Hematopoietic multipotent progenitor cell treated with erythropoietin and hydrocortisone succinate and interleukin-3 and kit ligand, for 4 days (in vitro differentiated cells): ENCODE measurements around the gene ACACA.

Experiments
- DNase-seq: peaks from one replicate; pipeline ENCODE4 v3.0.0-alpha.2; 2015

ACACA gene

DNA sequence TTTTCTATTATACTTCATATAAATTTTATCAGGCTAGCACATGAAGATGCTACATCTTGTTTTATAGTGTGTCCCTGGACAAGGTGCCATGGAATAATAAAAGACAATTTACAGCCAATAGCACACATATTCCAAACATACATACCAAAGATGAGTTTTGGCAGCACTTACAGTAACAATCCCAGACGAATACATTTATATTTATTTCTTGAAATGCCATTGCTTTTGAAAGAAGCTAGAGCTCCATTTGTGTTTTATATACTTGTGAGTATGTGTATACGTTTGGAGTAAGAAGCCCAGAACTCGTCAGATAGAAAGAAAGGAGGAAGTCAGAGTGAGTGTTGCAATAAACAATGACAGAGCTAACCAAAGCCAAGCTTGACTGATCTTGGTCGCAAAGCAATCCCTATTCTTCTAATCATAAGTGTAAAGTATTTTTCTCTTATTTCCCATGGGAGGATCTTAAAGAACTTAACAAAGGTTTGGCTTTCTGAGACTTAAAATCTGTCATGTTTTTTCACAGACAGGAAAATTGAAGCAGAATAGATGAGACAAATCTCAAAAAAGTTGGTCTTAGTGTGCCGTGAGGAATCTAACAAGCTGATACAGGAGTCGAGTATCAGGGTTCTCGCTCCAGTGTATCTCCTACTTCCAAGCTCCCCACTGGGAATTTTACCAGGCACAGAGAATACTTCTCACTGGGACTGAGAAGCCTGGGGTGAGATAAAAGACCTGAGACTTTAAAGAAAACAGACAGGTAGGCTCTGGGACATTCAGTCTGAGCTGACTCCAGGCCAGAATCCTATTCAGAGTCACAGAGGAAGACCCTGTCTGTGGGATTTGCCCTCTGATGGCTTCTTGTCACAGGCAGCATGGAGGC, 282.5 kb downstream of the ACACA start:
- peak; percentile 76 for DNase-seq

DNA sequence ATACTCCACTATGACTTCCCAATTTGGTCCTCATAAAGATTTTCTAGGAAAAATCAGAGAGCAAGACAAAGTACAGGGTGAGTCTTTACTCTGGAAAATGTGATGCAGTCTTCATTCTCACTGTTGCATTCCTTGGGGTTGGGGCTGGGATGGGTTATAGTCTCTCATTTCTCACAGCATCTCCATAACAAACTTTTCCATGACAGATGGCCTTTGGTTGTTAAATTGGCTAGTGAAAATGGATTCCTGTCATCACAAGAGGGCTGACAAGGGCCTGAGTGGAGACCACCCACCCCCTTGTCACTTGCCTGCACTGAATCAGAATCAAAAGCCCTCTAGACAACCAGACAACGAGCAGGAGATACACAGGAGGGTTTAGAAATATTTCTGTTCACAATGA, 283.2 kb downstream of the ACACA start:
- DNase-seq = no peak

DNA sequence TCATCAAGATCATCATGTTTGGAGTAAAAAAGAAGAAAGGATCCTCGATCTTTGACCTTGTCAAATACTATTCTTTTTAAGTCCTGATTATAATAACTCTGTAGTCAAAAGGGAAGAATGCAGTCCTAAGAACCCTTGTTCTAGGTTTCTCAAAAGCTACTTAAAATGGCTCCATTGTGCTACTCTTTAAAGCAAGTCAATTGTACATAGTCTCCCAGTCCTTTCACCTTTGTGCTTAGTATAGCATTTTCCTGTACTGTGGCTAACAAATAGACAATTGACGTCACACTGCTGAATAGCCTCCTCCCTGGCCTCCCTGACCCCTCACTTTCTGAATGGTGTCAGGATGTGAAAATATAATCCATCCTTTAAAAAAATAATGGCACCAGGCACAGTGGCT, 285.0 kb downstream of the ACACA start:
- DNase-seq = no peak

DNA sequence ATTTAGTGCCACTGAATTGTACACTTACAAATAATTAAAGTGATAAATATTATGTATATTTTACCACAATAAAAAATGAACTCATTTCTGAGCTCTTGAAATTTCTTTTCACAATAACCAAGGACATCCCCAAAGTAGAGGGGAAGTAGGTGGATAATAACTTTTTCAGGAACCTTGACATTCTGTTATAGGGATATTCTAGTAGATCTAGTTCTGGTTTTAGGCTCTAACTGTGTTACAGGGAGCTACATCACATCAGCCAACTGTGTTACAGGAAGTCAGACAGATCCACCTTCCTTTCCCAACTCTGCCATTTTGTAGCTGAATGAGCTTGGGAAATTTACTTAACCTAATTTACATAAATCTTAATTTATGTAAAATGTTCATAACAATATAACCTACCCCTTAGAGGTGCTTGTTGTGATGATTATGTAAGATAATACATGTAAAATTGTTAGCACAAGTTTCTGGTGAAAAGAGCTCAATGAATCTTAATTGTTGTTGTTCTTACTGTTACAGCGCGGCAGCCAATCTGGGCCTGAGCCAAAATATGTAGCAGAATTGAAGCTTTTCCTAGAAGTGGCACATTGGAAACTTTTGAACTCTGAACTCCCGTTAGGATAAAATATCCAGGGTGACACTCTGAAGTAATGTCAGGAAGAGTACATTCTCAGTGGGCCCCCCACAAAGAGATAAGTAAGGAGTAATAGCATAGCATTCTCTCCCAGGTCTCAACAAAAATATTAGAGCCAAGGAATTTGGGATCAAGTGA, 288.1 kb downstream of the ACACA start:
- no peak for DNase-seq

DNA sequence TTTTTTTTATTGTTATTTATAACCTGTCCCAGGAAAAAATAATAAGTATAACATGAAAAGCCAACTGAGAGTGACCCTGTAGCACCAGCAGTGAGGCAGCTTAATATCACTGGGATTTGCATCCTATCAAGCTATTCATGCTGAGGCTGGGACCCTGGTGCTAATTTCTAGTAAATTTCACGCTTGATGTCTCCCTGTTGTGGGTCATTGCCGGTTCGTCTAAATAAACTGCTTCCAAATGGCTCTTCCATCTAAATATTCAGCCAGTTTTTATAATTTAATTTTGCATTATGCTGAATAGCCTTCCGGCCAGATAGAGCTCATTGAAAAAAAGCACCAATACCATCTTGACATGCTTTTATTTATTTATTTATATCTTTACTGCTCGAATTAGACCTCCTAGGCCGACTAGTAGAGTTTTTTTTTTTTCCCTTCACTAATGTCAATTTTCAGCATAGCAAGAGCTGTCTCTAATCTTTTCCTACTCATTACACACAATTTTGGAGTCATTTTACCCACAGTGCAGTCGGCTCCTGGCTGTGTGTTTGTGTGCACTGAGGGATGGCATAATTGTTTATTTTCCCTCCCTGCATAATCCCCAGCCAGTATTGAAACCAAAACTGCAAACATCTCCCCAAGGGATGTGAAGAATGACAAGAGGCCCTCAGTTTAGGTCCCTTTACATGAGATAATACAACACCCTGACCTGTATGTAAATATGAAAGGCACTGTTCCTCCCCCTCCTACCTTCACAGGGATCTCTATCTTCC, 289.1 kb downstream of the ACACA start:
- DNase-seq = no peak

DNA sequence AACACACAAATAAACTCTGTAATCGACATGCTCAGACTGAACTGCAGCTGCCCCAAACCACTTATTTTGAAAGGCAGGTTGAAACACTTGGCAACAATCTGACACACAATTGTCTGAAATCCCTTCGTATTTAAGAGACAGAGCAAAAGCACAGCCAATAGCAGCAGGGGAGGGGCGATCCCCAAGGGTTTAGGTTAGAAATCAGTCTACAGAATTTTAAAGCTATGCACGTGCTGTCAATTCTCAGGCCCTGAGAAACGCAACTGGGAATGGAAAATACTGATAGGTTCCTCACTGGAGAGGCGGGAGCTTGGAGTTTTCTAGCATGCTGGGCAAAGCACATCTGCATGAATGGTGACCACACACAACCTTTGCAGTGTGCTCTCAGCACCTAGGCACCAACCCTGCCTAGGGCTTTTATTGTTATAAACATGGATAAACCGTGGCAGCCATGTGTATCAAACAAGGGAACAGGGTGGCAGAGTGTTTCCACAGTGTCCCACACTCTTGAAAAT, 289.9 kb downstream of the ACACA start:
- DNase-seq = no peak

DNA sequence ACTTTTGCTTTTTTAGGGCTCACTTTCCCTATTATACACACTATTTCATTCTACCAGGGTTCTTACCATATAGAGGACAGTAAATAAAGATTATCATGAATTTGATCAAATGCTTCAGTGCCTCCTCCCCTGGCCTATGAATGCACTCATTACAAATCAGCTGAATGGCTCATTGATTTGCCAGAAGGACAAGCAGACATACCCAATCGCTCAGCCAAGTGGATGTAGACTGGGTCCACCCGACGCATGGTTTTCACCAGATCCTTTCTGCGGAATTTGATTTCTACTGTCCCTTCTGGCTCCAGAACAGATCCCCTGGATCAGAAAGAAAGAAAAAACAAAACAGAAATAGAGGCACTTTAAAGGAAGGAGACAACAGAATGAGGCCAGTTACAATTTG, 295.3 kb downstream of the ACACA start:
- no peak for DNase-seq

DNA sequence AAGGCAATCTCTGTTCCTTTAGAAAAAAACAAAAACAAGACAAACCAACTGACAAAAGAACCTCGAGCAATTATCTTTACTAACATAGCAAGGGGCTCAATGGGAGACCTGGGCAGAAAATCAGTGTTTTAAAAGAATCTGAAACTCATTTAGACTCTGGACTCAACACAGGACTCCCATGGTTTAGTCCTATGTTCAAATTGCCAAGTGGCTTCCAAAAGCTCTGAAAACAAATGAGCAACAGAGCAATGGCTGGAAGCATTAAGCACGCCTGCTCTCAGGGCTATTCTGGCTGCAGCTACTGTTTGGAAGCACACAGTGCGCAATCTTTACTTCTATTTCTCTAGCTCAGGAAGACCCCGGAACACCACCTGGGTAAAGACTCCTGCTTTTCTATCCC, 295.9 kb downstream of the ACACA start:
- DNase-seq = no peak

DNA sequence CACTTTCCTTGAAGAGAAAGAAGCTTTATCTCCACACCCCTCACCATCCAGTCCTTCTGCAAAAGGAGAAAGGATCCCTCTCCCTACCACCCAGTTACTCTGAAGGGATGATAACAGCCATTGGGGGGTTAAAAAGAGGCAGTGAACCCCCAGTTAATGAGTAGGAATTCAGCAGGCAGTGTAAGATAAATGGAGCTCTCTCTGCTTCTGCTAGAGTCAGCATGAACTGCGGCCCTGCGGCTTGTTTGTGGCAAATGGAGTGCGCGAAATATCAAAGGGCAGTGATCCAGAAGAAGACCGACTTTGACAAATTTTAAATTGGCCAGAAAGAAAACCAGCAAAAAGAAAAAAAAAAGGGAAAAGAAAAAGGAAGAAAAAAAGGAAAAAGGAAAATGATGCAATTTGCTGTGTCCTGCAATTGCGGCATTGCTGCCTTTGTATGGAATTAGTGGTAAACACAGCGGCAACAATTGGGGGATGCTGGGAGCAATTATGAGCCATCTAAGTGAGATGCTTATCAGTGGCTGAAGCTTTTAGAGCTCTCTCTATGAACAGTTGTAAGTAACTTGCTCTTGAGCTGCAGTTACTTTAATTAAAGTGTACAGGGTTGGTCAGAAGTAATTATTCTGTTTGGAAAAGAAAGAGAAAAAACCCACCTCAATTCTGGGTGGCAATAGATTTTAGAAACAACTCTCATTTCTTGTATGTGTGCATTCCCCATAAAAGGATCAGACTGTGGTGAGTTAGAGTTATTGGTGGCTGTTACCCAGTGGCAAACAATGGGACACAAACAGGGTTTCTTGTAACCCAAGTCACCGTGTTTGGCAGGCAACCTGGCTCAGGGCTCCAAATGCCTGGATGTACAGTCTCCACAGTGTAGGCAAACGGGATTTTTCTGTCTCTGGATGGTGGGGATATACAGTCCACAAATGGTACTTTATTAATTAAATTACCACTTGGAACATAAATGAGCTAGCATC, 296.6 kb downstream of the ACACA start:
- no peak for DNase-seq

DNA sequence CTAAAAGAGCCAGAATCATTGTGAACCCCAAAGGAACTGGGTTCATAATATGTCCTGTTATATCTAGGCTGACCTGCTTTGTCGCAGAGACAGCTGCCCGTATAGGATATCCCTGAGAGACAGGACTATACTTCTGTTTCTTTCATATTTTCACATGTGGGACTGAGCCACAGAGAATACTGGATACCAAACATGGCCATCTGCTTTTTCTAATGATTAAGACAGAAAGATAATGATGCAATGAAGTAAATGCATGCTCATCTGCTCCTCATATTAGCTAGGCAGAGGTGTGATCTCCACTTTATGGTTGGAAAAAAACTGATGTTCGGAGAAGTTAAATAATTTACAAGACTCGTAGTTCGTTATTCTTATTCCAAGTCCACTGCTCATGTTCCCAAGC, 297.5 kb downstream of the ACACA start:
- DNase-seq = no peak

DNA sequence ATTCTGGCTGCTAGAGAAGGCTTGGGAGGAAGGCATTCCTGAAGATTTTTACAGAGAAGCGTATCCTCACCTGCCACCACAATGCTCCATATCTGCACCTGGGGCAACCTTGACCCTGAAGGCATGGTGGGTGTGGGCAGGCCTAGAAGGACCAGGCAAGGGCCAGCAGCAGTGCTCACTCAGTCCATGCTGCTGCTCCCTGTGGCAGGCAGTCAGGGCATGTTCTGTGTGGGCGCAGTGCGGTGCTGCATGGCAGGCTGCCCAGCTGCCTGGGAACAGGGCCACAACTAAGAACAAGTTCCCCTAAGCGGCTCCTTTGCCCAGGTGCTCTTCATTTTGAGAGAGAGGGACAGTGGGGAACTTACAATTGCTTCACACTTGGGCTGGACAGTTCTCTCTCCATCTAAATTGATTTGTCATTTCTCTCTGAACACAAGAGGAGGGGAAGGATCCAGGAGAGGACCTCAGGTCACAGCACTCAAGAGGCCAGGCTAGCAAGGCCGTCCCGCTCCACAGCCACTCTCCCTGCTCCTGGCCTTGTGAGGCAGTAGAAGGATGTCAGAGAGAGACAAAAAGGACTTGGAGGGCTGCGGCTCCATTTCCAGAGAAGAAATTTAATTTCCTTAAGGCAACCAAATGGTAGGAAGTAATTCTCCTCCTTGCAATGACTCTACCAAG, 299.1 kb downstream of the ACACA start:
- DNase-seq = peak; percentile 28

DNA sequence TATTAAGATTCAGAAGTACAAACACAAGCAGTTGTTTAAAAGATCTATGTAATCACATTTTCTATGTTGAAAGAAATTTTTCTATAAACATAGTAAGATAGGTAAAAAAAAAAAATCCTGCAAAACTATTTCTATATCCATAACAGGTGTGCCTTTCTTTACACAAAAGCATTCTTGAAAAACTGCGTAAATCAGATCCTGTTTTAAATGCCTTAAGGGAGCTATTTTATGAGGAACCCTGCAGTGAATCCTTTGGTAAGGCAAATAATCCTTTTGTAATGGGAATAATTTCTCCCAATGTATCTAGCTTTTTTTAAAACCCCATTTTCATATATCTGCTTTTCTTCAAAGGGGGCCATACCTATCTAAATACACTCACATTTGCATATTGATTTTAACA, 300.6 kb downstream of the ACACA start:
- DNase-seq = no peak

DNA sequence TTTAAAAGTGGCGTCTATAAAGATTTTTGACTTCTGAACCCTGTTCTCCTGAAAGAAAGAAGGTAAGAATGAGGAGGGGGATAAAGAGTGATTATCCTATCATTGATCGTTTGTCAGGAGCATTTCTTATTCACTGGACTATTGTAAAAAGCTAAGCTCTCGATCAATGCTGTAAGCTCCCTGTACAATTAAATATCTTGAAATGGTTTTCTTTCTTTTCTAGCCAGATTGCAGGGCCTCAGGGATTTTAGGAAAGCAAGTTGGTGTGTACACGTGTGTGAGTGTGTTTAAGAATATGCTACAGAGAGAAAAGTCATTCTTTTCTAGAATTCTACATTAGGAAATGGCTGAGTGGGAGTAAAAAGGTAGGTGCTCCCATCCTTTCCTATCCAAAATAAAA, 303.4 kb downstream of the ACACA start:
- DNase-seq = no peak

DNA sequence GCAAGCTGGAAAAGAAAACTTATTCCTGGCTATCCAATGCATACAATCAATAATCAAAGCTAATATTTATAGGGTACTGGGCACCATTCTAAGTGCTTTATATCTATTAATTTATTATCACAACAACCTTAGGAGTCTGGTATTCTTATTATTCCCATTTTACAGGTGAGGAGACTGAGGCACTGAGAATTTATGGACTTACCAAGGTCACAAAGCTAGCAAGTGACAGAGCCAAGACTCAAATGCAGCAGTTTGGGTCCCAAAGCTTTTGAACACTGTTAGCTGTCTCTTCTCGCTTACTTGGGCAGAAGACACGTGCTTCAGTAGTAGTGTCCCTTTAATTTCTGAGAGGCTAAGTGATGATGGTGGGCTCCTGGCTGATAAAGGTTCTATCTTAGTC, 305.3 kb downstream of the ACACA start:
- DNase-seq = no peak

DNA sequence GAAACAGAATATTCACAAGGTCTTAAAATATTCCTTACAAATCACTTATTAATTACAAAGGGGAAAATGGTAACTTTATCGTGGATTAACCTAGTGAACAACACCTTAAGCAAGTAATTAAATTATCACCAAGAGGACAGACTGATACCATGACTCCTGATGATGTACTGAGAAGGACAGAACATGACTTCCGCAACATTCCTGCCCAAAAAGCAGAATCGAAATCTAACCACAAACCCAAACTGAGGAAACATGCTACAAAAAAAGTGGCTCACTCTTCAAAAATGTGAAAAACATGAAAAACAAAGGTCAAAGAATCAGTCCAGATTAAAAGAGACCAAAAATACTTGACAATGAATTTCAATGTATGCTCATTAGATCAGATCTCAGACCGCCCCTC, 306.4 kb downstream of the ACACA start:
- no peak for DNase-seq

DNA sequence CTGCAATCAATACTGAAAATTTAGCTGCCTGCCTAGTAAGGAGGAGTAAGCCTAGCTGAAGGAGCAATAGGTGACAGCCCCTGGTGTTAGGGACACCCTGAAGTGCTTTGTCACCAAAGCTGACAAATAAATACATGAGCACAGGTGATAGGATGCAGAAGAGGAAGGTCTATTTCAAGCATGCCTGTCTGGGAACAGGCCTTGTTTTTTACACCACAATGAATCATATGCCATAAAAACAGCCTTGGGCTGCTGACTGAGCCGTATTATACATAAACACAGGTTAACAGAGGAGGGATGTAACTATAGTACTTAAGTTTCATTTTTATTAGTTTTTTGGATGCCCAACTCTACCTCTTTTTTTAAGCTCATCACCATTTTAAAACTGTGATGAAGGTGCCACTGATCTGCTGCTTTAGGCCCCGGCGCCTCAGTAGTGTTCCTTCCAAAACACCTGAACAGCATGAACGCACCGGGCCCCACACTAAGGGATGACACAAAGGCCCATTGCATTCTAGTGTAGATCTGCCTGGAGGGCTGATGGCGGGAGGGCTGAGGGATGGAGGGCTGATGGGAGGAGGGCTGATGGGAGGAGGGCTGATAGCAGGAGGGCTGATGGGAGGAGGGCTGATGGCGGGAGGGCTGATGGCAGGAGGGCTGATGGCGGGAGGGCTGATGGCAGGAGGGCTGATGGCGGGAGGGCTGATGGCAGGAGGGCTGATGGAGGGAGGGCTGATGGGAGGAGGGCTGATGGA, 307.5 kb downstream of the ACACA start:
- no peak for DNase-seq

DNA sequence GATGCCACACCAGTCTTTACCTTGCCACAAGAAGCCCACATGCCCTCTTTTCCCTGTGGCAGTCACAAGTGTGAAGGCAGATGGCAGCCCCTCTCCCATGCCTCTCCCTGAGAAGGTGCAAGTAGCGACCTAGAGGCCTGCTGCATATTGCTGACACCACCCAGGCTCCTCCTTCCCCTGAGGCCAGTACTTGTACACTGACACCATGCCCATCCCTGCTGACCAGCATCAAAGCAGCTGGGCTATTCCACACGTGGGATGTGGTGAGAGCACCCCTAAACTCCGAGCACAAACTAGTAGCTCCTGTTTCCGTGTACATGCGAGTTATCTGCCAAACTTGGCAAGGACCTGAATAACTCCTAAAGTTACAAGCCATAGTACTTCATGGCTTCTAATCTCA, 308.5 kb downstream of the ACACA start:
- no peak for DNase-seq

DNA sequence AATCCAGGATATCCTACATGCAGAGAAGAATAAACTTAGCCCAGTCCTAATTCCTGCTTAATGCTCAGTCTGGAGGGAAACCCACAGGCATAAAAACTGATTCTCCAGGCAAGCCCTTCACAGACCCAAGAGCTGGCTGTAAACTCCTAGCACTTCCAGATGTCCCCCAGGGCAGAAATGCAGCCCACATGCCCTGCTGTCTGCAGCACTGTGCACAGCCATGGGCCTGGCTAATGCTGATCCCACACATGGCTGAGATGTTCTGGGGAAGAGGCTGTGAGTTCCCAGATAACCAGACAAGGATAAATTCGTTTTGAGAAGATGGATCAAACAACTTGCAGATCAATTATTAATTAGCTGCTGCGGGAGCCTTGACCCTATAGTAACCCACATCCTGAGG, 309.5 kb downstream of the ACACA start:
- no peak for DNase-seq

DNA sequence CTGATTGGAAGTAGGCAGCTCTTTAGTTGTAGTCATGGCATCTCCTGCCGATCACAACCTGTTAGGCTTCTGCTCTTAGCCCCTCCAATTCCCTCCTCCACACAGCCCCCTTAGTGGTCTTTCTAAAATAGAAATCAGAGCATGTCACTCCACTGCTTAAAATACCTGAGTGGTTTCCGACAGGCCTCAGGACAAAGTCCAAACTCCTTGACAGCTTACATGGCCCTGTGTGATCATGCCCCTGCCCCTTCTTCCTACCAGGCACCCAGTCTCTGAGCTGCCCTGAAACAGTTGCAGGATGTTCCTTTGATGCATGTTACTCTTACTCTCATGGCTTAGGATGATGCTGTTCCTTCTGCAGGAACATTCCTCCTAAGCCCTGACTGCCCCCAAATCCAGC, 310.6 kb downstream of the ACACA start:
- no peak for DNase-seq

DNA sequence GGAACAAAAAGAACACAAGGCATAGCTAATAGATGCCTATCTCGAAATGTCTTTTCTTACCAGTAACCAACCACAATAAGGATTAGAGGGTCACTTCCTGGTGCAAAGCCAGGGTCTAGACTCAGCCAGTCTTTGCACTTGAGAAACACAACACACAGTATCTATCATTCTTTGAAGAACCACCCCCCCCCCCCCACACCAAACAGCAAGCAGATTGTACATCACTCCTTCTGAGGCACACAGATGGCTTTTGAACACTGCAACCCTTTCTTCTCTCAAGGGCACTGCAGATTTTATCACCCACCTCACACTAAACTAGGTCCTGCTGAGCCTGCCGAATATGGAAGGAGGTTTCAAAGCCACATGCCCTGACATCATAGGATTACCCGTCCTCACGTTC, 312.2 kb downstream of the ACACA start:
- DNase-seq = peak; percentile 21

DNA sequence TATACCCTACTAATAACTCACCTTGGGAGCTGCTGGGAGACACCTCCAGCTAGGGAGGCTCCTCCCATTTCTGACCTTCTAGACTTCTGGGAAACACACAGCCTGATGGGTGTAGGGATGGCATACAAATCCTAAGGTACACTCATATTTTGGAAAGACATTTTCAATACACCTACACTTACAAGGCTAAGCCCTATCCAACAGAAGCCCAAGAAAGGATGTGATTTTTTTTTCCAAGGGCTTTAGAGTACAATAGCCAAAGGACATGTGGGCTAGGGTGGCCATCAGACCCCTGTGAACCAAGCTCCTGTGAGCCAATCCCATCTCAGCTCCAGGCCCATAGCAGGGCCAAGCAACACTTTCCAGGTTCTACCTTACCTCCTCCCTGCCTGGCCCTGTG, 313.9 kb downstream of the ACACA start:
- no peak for DNase-seq
